Spleen (tissue), 7 donors: ENCODE results near the gene FGR.

Source experiments
- POLR2A ChIP-seq, 3 donors: fragments of 450-650 bp; IDR thresholded peaks; one replicate each; pipeline ENCODE4 v1.5.1; 2017; ENCODE audit warnings: antibody characterized with exemption in 3 of 3, mild to moderate bottlenecking in 1 of 3
- POLR2AphosphoS5 ChIP-seq, 3 donors: sonication (generic); formaldehyde crosslinking; IDR thresholded peaks; one replicate each; pipeline ENCODE4 v1.5.1; 2017; ENCODE audit warnings: antibody characterized with exemption in 3 of 3
- TF ChIP-seq, protein P1 (sequence below), 11 experiments: fragments of 200-600 bp in 7 of 11; fragments of 450-650 bp in 4 of 11; sonication (generic) in 4 of 11; IDR thresholded peaks in 8 of 11; conservative IDR thresholded peaks in 3 of 11; 1 replicate in 7 of 11; 2 replicates in 4 of 11; pipeline versions ENCODE4 v1.4.0 to v1.8.0; 2016 to 2021; ENCODE audit warnings: antibody characterized with exemption in 11 of 11, inconsistent platforms in 4 of 11, mild to moderate bottlenecking in 1 of 11
- donor health status: DM: no; HTN: no; CAD: no; lungs with moderate emphysema.
- donor health status: DM: no; HTN: no; CAD: no.
- donor health status: DM: no; HTN: no; CAD: no.

- TF ChIP-seq, protein P1, sequence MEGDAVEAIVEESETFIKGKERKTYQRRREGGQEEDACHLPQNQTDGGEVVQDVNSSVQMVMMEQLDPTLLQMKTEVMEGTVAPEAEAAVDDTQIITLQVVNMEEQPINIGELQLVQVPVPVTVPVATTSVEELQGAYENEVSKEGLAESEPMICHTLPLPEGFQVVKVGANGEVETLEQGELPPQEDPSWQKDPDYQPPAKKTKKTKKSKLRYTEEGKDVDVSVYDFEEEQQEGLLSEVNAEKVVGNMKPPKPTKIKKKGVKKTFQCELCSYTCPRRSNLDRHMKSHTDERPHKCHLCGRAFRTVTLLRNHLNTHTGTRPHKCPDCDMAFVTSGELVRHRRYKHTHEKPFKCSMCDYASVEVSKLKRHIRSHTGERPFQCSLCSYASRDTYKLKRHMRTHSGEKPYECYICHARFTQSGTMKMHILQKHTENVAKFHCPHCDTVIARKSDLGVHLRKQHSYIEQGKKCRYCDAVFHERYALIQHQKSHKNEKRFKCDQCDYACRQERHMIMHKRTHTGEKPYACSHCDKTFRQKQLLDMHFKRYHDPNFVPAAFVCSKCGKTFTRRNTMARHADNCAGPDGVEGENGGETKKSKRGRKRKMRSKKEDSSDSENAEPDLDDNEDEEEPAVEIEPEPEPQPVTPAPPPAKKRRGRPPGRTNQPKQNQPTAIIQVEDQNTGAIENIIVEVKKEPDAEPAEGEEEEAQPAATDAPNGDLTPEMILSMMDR (IDR thresholded peaks at IDR 0.05 in 8 of 11, conservative IDR thresholded peaks at IDR 0.05 in 3 of 11) = no peak
- TF ChIP-seq POLR2AphosphoS5 (IDR thresholded peaks at IDR 0.05) = no peak
- no peak for TF ChIP-seq POLR2A (IDR thresholded peaks at IDR 0.05)
These were observed 58.2 kb downstream of the FGR start for GRCh38 chr1:27576806-27577227.
